Thymus (tissue), 11 donors: ENCODE results near the gene GRAMD1A. TPM values are rescaled to one million over a fixed set of nuclear protein-coding genes. Genes with fewer than 3 reads are reported as not detected.
"Not testable (repeated sequence)": the region's sequence is repeated elsewhere in the genome, so short reads cannot be mapped to it uniquely, and the experiment has no call there.

ENCODE experiments used
- DNase-seq, 9 donors: peaks; one replicate each; pipeline ENCODE4 v3.0.0-alpha.2; 2013; ENCODE audit warnings: low spot score in 9 of 9, low read depth in 6 of 9, missing footprints in 1 of 9
- H3K27ac ChIP-seq, 2 donors: one replicate each; pipeline ENCODE4 v1.5.1; 2013; ENCODE audit warnings: control low read depth in 1 of 2, low read depth in 1 of 2, low read length in 1 of 2, mild to moderate bottlenecking in 1 of 2, moderate library complexity in 1 of 2
- H3K27me3 ChIP-seq, 2 donors: one replicate each; pipeline ENCODE4 v1.5.1; 2013; ENCODE audit warnings: low read length in 1 of 2; ENCODE audit not compliant: control insufficient read depth in 2 of 2, insufficient read depth in 1 of 2
- H3K36me3 ChIP-seq, 2 donors: one replicate each; pipeline ENCODE4 v1.5.1; 2013; ENCODE audit warnings: low read length in 1 of 2, mild to moderate bottlenecking in 1 of 2, moderate library complexity in 1 of 2; ENCODE audit not compliant: control insufficient read depth in 2 of 2, insufficient read depth in 2 of 2
- H3K4me1 ChIP-seq, 2 donors: one replicate each; pipeline ENCODE4 v1.5.1; 2013; ENCODE audit warnings: low read length in 2 of 2; ENCODE audit not compliant: control insufficient read depth in 2 of 2, insufficient read depth in 2 of 2
- H3K4me3 ChIP-seq, 2 donors: one replicate each; pipeline ENCODE4 v1.5.1; 2013; ENCODE audit warnings: low read length in 2 of 2, control low read depth in 1 of 2, mild to moderate bottlenecking in 1 of 2
- H3K9me3 ChIP-seq, 2 donors: one replicate each; pipeline ENCODE4 v1.5.1; 2013; ENCODE audit warnings: low read length in 1 of 2, mild to moderate bottlenecking in 1 of 2; ENCODE audit not compliant: control insufficient read depth in 2 of 2, insufficient read depth in 1 of 2
- WGBS: extraction: QIAGEN DNeasy Blood & Tissue Kit; methylation state at CpG from one replicate; pipeline ENCODE4 v1.1.7; 2013; 5-methylcytosine and 5-hydroxymethylcytosine counted together
- polyA plus RNA-seq: library from polyadenylated mRNA; stranded (reverse); fragments of 200-250 nt; gene quantifications from one replicate; pipeline ENCODE4 v1.2.3, GENCODE V29; 2013
- total RNA-seq: library from RNA; stranded (reverse); fragments of 120-200 nt; gene quantifications from one replicate; pipeline ENCODE4 v1.2.4, GENCODE V29; 2013
- donor health status: healthy.

Gene GRAMD1A
- total and polyA plus RNA-seq, 2 donors, result 18.7 to 51.9 TPM

GRCh38 chr19:34962687-34963572 is 37.2 kb upstream of the GRAMD1A start:
- H3K4me3 ChIP-seq, result peak overlapping the region; percentile 79 to 92
- peaks cover 11 to 17% of the 10 kb centered on the region in 2 donors for H3K4me1 ChIP-seq
- peaks cover 23 to 37% of the 10 kb centered on the region in 2 donors for H3K36me3 ChIP-seq
- peaks cover 0 to 5% of the 10 kb centered on the region in 2 donors for H3K27me3 ChIP-seq
- peaks cover 26 to 46% of the 10 kb centered on the region in 2 donors for H3K9me3 ChIP-seq
- peak overlapping the region in 1 of 2 donors; percentile 74 for H3K27ac ChIP-seq
- 33% methylated on average over 14 of the region's 14 CpGs for WGBS
- DNase-seq, result peak in 1 of 9 donors; percentile 24

- WGBS, result under 1% methylated on average over 78 of the region's 78 CpGs
- H3K4me1 ChIP-seq, result peaks cover 11 to 17% of the 10 kb centered on the region in 2 donors
- peaks cover 0 to 5% of the 10 kb centered on the region in 2 donors for H3K27me3 ChIP-seq
- H3K9me3 ChIP-seq, result peaks cover 18 to 43% of the 10 kb centered on the region in 2 donors
- H3K36me3 ChIP-seq, result peaks cover 14 to 28% of the 10 kb centered on the region in 2 donors
- peak within 1 kb of the TSS; percentile 79 to 92 for H3K4me3 ChIP-seq
- DNase-seq, result peak in 3 of 9 donors; percentile 23 to 54 (median 32)
- peak within 1 kb of the TSS in 1 of 2 donors; percentile 74 for H3K27ac ChIP-seq
These were observed 36.3 kb upstream of the GRAMD1A start, which contains the start of gene ZNF792 for GRCh38 chr19:34963573-34964406. Gene ZNF792 (minus strand): TSS chr19:34964229. CDS start chr19:34963662, 567 bp downstream.

GRCh38 chr19:34964598-34964997 is 35.5 kb upstream of the GRAMD1A start:
- Histone ChIP-seq H3K9me3 (peaks cover 9 to 38% of the 10 kb centered on the region in 2 donors), H3K27ac (no peak overlapping the region), H3K4me1 (peaks cover 11 to 17% of the 10 kb centered on the region in 2 donors), H3K36me3 (peaks cover 6 to 20% of the 10 kb centered on the region in 2 donors), H3K27me3 (peaks cover 0 to 5% of the 10 kb centered on the region in 2 donors), H3K4me3 (peak overlapping the region in 1 of 2 donors; percentile 92)
- DNase-seq, result no peak
- WGBS, result 78% methylated on average over 6 of the region's 6 CpGs

- peaks cover 3 to 32% of the 10 kb centered on the region in 2 donors for H3K9me3 ChIP-seq
- H3K4me3 ChIP-seq, DNase-seq, H3K27me3 ChIP-seq, H3K27ac ChIP-seq: not testable (repeated sequence)
- H3K36me3 ChIP-seq, result peaks cover 0 to 11% of the 10 kb centered on the region in 2 donors
- WGBS, result 98% methylated on average over 5 of the region's 5 CpGs
- peaks cover 11 to 17% of the 10 kb centered on the region in 2 donors for H3K4me1 ChIP-seq
These were observed 34.6 kb upstream of the GRAMD1A start for GRCh38 chr19:34965505-34965904.

- peaks cover 4 to 13% of the 10 kb centered on the region in 2 donors for H3K4me1 ChIP-seq
- peaks cover 0 to 15% of the 10 kb centered on the region in 2 donors for H3K9me3 ChIP-seq
- no peaks in the 10 kb centered on the region for H3K36me3 ChIP-seq
- DNase-seq, result no peak
- H3K27ac ChIP-seq, result no peak overlapping the region
- WGBS, result 92% methylated on average over 6 of the region's 6 CpGs
- no peak overlapping the region for H3K4me3 ChIP-seq
- H3K27me3 ChIP-seq, result peaks cover 0 to 5% of the 10 kb centered on the region in 2 donors
These were observed 32.6 kb upstream of the GRAMD1A start for GRCh38 chr19:34967551-34967950.

GRCh38 chr19:34969721-34970120 is 30.4 kb upstream of the GRAMD1A start:
- H3K4me1 ChIP-seq, result peaks cover 3 to 12% of the 10 kb centered on the region in 2 donors
- H3K9me3 ChIP-seq, result peaks cover 0 to 15% of the 10 kb centered on the region in 2 donors
- no peak overlapping the region for H3K27ac ChIP-seq
- 97% methylated on average over 6 of the region's 6 CpGs for WGBS
- no peaks in the 10 kb centered on the region for H3K36me3 ChIP-seq
- H3K4me3 ChIP-seq, result no peak overlapping the region
- no peaks in the 10 kb centered on the region for H3K27me3 ChIP-seq
- DNase-seq, result no peak

- 89% methylated on average over 12 of the region's 12 CpGs for WGBS
- not testable (repeated sequence) for DNase-seq, H3K27me3 ChIP-seq, H3K4me3 ChIP-seq, H3K36me3 ChIP-seq, H3K27ac ChIP-seq
- Histone ChIP-seq H3K9me3 (peaks cover 0 to 15% of the 10 kb centered on the region in 2 donors), H3K4me1 (peaks cover 3 to 12% of the 10 kb centered on the region in 2 donors)
These were observed 29.8 kb upstream of the GRAMD1A start for GRCh38 chr19:34970185-34970780.

- 92% methylated on average over 7 of the region's 7 CpGs for WGBS
- no peak for DNase-seq
These were observed 27.9 kb upstream of the GRAMD1A start for GRCh38 chr19:34972163-34972705.

More at GRCh38 chr19:34972163-34972705, 27.9 kb upstream of the GRAMD1A start:
- Histone ChIP-seq H3K27me3 (no peaks in the 10 kb centered on the region), H3K27ac (no peak overlapping the region), H3K36me3 (no peaks in the 10 kb centered on the region), H3K4me3 (no peak overlapping the region), H3K9me3 (peaks cover 2 to 21% of the 10 kb centered on the region in 2 donors), H3K4me1 (peaks cover 3 to 12% of the 10 kb centered on the region in 2 donors)
